HEK293 (cell line): Measurements from ENCODE around the gene PRKCE.

Experiments
- CTCF ChIA-PET: fragments of 350-600 bp; formaldehyde crosslinking; extraction: SDS; loops from one replicate; lab custom pipeline; 2021; ENCODE audit warnings: antibody characterized with exemption; lab: Yijun Ruan, JAX
- POLR2A ChIA-PET: fragments of 300-600 bp; formaldehyde crosslinking; extraction: SDS; loops from one replicate; lab custom pipeline; 2020; ENCODE audit warnings: antibody characterized with exemption, inconsistent platforms; lab: Yijun Ruan, JAX
- H3K27ac ChIP-seq: fragments of 200-500 bp; sonication (Bioruptor generic); 2 replicates; pipeline ENCODE4 v1.5.1; 2014; ENCODE audit warnings: low read depth, low read length, control low read depth, inconsistent platforms; ENCODE audit errors: extremely low read depth
- H3K36me3 ChIP-seq, 2 experiments: fragments of 200-500 bp in 1 of 2; sonication (Bioruptor generic) in 1 of 2; 1 replicate in 1 of 2; 2 replicates in 1 of 2; pipeline ENCODE4 v1.5.1; 2014 to 2017; ENCODE audit warnings: inconsistent platforms in 2 of 2, low read length in 2 of 2; ENCODE audit not compliant: control insufficient read depth in 2 of 2, insufficient read depth in 1 of 2
- H3K4me1 ChIP-seq: fragments of 200-500 bp; sonication (Bioruptor generic); 2 replicates; pipeline ENCODE4 v1.5.1; 2014; ENCODE audit warnings: mild to moderate bottlenecking, low read length, inconsistent platforms; ENCODE audit not compliant: control insufficient read depth, insufficient read depth
- H3K4me3 ChIP-seq: 2 replicates; pipeline ENCODE4 v1.5.1; 2011; ENCODE audit warnings: low read depth, mild to moderate bottlenecking, control low read depth, low read length, moderate library complexity
- H3K9me3 ChIP-seq: fragments of 200-500 bp; sonication (Bioruptor generic); 2 replicates; pipeline ENCODE4 v1.5.1; 2014; ENCODE audit warnings: low read depth, low read length, inconsistent platforms; ENCODE audit not compliant: control insufficient read depth, insufficient read depth
- ATF2 ChIP-seq: fragments of 450-650 bp; formaldehyde crosslinking; IDR thresholded peaks from 2 replicates; pipeline ENCODE4 v1.5.1; 2016; ENCODE audit warnings: missing biosample characterization, missing genetic modification characterization, low read depth
- EGR2 ChIP-seq: fragments of 450-650 bp; formaldehyde crosslinking; IDR thresholded peaks from 2 replicates; pipeline ENCODE4 v1.5.1; 2016; ENCODE audit warnings: low read depth, missing biosample characterization, missing genetic modification characterization
- KLF8 ChIP-seq: fragments of 450-650 bp; formaldehyde crosslinking; IDR thresholded peaks from 2 replicates; pipeline ENCODE4 v1.5.1; 2016; ENCODE audit warnings: missing biosample characterization, missing genetic modification characterization
- PRDM4 ChIP-seq: fragments of 450-650 bp; formaldehyde crosslinking; IDR thresholded peaks from 2 replicates; pipeline ENCODE4 v1.5.1; 2017; ENCODE audit warnings: missing biosample characterization, missing genetic modification characterization
- ZBTB17 ChIP-seq: fragments of 450-650 bp; formaldehyde crosslinking; IDR thresholded peaks from 2 replicates; pipeline ENCODE4 v1.5.1; 2016; ENCODE audit warnings: missing biosample characterization, missing genetic modification characterization
- ZFP69B ChIP-seq: fragments of 450-650 bp; formaldehyde crosslinking; IDR thresholded peaks from 2 replicates; pipeline ENCODE4 v1.5.1; 2016; ENCODE audit warnings: missing biosample characterization, missing genetic modification characterization
- ZNF112 ChIP-seq: fragments of 450-650 bp; formaldehyde crosslinking; IDR thresholded peaks from 2 replicates; pipeline ENCODE4 v1.5.0; 2017; ENCODE audit warnings: missing biosample characterization, missing genetic modification characterization
- ZNF133 ChIP-seq: fragments of 450-650 bp; formaldehyde crosslinking; IDR thresholded peaks from 2 replicates; pipeline ENCODE4 v1.5.1; 2016; ENCODE audit warnings: missing biosample characterization, missing genetic modification characterization
- ZNF148 ChIP-seq: fragments of 450-650 bp; formaldehyde crosslinking; IDR thresholded peaks from 2 replicates; pipeline ENCODE4 v1.5.0; 2017; ENCODE audit warnings: missing biosample characterization, missing genetic modification characterization, borderline replicate concordance
- ZNF266 ChIP-seq: fragments of 450-650 bp; formaldehyde crosslinking; IDR thresholded peaks from 2 replicates; pipeline ENCODE4 v1.5.1; 2016; ENCODE audit warnings: missing biosample characterization, missing genetic modification characterization, low read depth
- ZNF580 ChIP-seq: fragments of 450-650 bp; formaldehyde crosslinking; IDR thresholded peaks from 2 replicates; pipeline ENCODE4 v1.5.1; 2016; ENCODE audit warnings: missing biosample characterization, missing genetic modification characterization
- ZNF658 ChIP-seq: fragments of 450-650 bp; formaldehyde crosslinking; IDR thresholded peaks from 2 replicates; pipeline ENCODE4; 2016; ENCODE audit warnings: missing biosample characterization, missing genetic modification characterization
- ZNF660 ChIP-seq: fragments of 450-650 bp; IDR thresholded peaks from 2 replicates; pipeline ENCODE4 v1.5.1; 2018; ENCODE audit warnings: missing biosample characterization, mild to moderate bottlenecking, missing genetic modification characterization
- ZNF768 ChIP-seq: fragments of 450-650 bp; formaldehyde crosslinking; IDR thresholded peaks from 2 replicates; pipeline ENCODE4 v1.5.1; 2018; ENCODE audit warnings: missing biosample characterization, mild to moderate bottlenecking, missing genetic modification characterization
- ZNF791 ChIP-seq: fragments of 450-650 bp; formaldehyde crosslinking; IDR thresholded peaks from 2 replicates; pipeline ENCODE4 v1.5.1; 2016; ENCODE audit warnings: missing biosample characterization, missing genetic modification characterization
- ZNF837 ChIP-seq: fragments of 450-650 bp; formaldehyde crosslinking; IDR thresholded peaks from 2 replicates; pipeline ENCODE4 v1.5.1; 2016; ENCODE audit warnings: missing biosample characterization, missing genetic modification characterization

Gene PRKCE

DNA sequence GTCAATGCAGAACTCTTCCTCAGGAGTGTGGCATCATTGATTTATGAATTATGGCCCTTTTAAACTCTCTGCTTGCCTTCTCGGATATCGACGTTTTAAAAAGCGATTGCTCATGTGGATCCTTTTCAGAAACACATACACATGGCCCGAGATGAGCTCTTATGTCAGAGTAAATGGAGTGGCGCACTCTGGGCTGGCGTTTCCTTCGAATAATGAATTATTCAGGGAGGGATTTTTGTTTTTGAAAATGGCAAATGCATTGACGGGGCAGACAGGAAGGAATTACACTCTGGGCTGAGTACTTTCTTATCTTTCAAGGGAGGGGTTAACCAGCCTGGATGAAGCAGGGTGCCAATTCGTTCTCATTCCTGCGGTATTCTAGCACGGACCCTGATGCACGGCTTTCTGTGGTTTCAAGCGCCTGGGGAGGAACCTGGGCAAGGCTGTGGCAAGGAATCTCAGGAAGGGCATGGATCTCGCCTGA is 142.7 kb downstream of the PRKCE start:
- ChIA-PET CTCF (interaction anchor here (1.1 kb wide), 1 partner anchor 15 kb away, joined by 3 read pairs; no protein-coding TSS in a partner anchor), POLR2A (no interaction called here)
- Histone ChIP-seq H3K36me3 (no peaks in the 10 kb centered on the region), H3K27ac (no peak overlapping the region), H3K4me1 (no peaks in the 10 kb centered on the region; the same call in 1 of the 2 replicates), H3K4me3 (no peak overlapping the region), H3K9me3 (no peaks in the 10 kb centered on the region)
- TF ChIP-seq EGR2 (tag by site-specific recombination) (no peak), ZFP69B (tag by site-specific recombination) (peak; percentile 65; the same call in 1 of the 2 replicates), ZBTB17 (tag by site-specific recombination) (peak; percentile 90)

DNA sequence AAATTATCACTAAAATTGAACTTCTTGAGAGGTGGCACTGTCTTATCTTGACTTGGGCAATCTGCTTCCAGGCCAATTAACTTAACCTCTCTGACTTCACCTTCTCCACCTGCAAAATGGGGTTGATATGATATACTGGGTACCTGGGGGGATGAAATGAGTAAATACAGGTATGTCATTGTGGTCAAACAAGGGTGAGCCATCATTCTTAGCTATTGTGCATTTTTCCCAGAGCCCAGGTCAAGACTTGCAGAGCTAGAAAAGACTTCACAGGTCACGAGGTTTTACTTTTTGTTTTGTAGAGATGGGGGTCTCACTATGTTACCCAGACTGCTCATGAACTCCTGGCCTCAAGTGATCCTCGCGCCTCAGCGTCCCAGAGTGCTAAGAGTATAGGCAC is 145.0 kb downstream of the PRKCE start:
- POLR2A ChIA-PET, result interaction anchor here (0.6 kb wide), 1 partner anchor 143 kb away, joined by 3 read pairs; no protein-coding TSS in a partner anchor
- no peak overlapping the region for H3K4me3 ChIP-seq
- TF ChIP-seq ZNF660 (tag by site-specific recombination) (no peak), ZNF791 (tag by site-specific recombination) (no peak), PRDM4 (tag by site-specific recombination) (no peak), ZNF133 (tag by site-specific recombination) (no peak), ZNF266 (tag by site-specific recombination) (no peak), ZNF768 (tag by site-specific recombination) (no peak), KLF8 (tag by site-specific recombination) (no peak), ZNF580 (tag by site-specific recombination) (no peak), ZNF658 (tag by site-specific recombination) (no peak), ZNF837 (tag by site-specific recombination) (no peak), ATF2 (tag by site-specific recombination) (no peak), ZNF148 (tag by site-specific recombination) (no peak), ZNF112 (tag by site-specific recombination) (no peak)
- TF ChIP-seq, all 188 proteins: peak for 0
- Histone ChIP-seq H3K9me3 (no peaks in the 10 kb centered on the region), H3K4me1 (no peaks in the 10 kb centered on the region; the same call in 1 of the 2 replicates), H3K27ac (no peak overlapping the region), H3K36me3 (no peaks in the 10 kb centered on the region)
- CTCF ChIA-PET, result interaction anchor here (1.0 to 4.8 kb wide), 3 partner anchors 9 to 20 kb away, joined by 4 to 39 read pairs (median 6); no protein-coding TSS in a partner anchor
